HCT116 (cell line): ENCODE measurements around the gene KAZN. TPM values are rescaled to one million over a fixed set of nuclear protein-coding genes. Genes with fewer than 3 reads are reported as not detected.

Experiments
- ATAC-seq: fragments of 200-7000 bp; cut with Tn5 transposase; 2 replicates; pipeline ENCODE4 v1.9.1; 2020; ENCODE audit warnings: mild to moderate bottlenecking, moderate library complexity
- BruUV-seq: library from RNA; stranded (reverse); fragments of 400-500 nt; replicated peaks from 2 replicates; lab custom pipeline; 2021; lab: Mats Ljungman, UMichigan
- CTCF ChIA-PET: fragments of 300-600 bp; sonication (Branson Sonifier 250); formaldehyde crosslinking; loops from one replicate; lab custom pipeline; 2021; ENCODE audit warnings: antibody characterized with exemption; lab: Charles Lee
- POLR2A ChIA-PET: fragments of 300-600, 350-600 bp; sonication (Branson Sonifier 250); formaldehyde crosslinking; loops from one replicate; lab custom pipeline; 2021; ENCODE audit warnings: antibody characterized with exemption; lab: Charles Lee
- RAD21 ChIA-PET, 2 experiments: fragments of 300-600 bp; sonication (Branson Sonifier 250); formaldehyde crosslinking; loops; one replicate each; lab custom pipeline; 2023; ENCODE audit warnings: low total read pairs in 2 of 2; ENCODE audit not compliant: uncharacterized antibody in 2 of 2, unreplicated experiment in 2 of 2, low non-redundant PET in 1 of 2; lab: Charles Lee
- DNase-seq: peaks from one replicate; pipeline ENCODE4 v3.0.0-alpha.2; 2010; ENCODE audit warnings: low read depth, low spot score
- H2AFZ ChIP-seq: fragments of 200-600 bp; shearing (Covaris generic), sonication (generic); 2 replicates; pipeline ENCODE4 v1.6.1; 2017; ENCODE audit warnings: low read depth, mixed run types, mixed read lengths, antibody characterized with exemption, low read length; ENCODE audit not compliant: poor library complexity, severe bottlenecking
- H3K27ac ChIP-seq: 2 replicates; pipeline ENCODE4 v1.5.1; 2012; ENCODE audit warnings: low read depth, low read length
- H3K27me3 ChIP-seq: fragments of 200-600 bp; sonication (generic); 2 replicates; pipeline ENCODE4 v1.6.1; 2016; ENCODE audit warnings: mixed run types, low read length, mixed read lengths; ENCODE audit not compliant: insufficient read depth
- H3K36me3 ChIP-seq, 2 experiments: fragments of 200-500 bp in 1 of 2; fragments of 200-600 bp in 1 of 2; sonication (Bioruptor generic) in 1 of 2; sonication (generic) in 1 of 2; 2 replicates each; pipeline versions ENCODE4 v1.5.1 to v1.6.1; 2014 to 2016; ENCODE audit warnings: low read length in 2 of 2, inconsistent platforms in 1 of 2, mixed read lengths in 1 of 2, mixed run types in 1 of 2; ENCODE audit not compliant: insufficient read depth in 2 of 2, control insufficient read depth in 1 of 2
- H3K4me1 ChIP-seq, 2 experiments: fragments of 200-600 bp in 1 of 2; sonication (generic) in 1 of 2; 2 replicates each; pipeline versions ENCODE4 v1.5.1 to v1.6.1; 2012 to 2017; ENCODE audit warnings: low read length in 2 of 2, inconsistent platforms in 1 of 2, mild to moderate bottlenecking in 1 of 2, mixed read lengths in 1 of 2, mixed run types in 1 of 2, moderate library complexity in 1 of 2; ENCODE audit not compliant: insufficient read depth in 2 of 2, control insufficient read depth in 1 of 2
- H3K4me2 ChIP-seq: fragments of 200-600 bp; sonication (generic); 2 replicates; pipeline ENCODE4 v1.6.1; 2017; ENCODE audit warnings: mixed run types, low read length, mixed read lengths
- H3K4me3 ChIP-seq, 2 experiments: fragments of 200-600 bp in 1 of 2; sonication (generic) in 1 of 2; replicated peaks in 1 of 2; 2 replicates each; pipeline ENCODE4 v1.5.1; 2011 to 2016; ENCODE audit warnings: low read length in 2 of 2, control low read depth in 1 of 2, low read depth in 1 of 2, mild to moderate bottlenecking in 1 of 2, mixed read lengths in 1 of 2, mixed run types in 1 of 2
- H3K79me2 ChIP-seq: fragments of 200-600 bp; sonication (generic); 2 replicates; pipeline ENCODE4 v1.6.1; 2017; ENCODE audit warnings: mild to moderate bottlenecking, mixed run types, low read length, moderate library complexity, mixed read lengths; ENCODE audit not compliant: insufficient read depth
- H3K9ac ChIP-seq: fragments of 200-600 bp; sonication (generic); 2 replicates; pipeline ENCODE4 v1.6.1; 2016; ENCODE audit warnings: low read length, mixed read lengths
- H3K9me2 ChIP-seq: fragments of 200-600 bp; sonication (generic), shearing (Covaris generic); 2 replicates; pipeline ENCODE4 v1.6.1; 2017; ENCODE audit warnings: mixed run types, mild to moderate bottlenecking, moderate library complexity; ENCODE audit not compliant: insufficient read depth
- H3K9me3 ChIP-seq, 2 experiments: fragments of 200-500 bp in 1 of 2; fragments of 200-600 bp in 1 of 2; sonication (Bioruptor generic) in 1 of 2; sonication (generic) in 1 of 2; 2 replicates each; pipeline ENCODE4 v1.6.1; 2014 to 2017; ENCODE audit warnings: low read length in 2 of 2, mixed read lengths in 2 of 2, inconsistent platforms in 1 of 2, low read depth in 1 of 2, mild to moderate bottlenecking in 1 of 2, mixed run types in 1 of 2, moderate library complexity in 1 of 2; ENCODE audit not compliant: control insufficient read depth in 1 of 2, insufficient read depth in 1 of 2
- H4K20me1 ChIP-seq: fragments of 200-600 bp; sonication (generic), shearing (Covaris generic); 2 replicates; pipeline ENCODE4 v1.6.1; 2017; ENCODE audit warnings: mixed run types, mild to moderate bottlenecking, moderate library complexity; ENCODE audit not compliant: insufficient read depth
- ATF3 ChIP-seq: IDR thresholded peaks from 2 replicates; pipeline ENCODE4 v1.6.1; 2012
- CBX3 ChIP-seq: IDR thresholded peaks from 2 replicates; pipeline ENCODE4 v1.6.1; 2012; ENCODE audit warnings: low read depth
- EZH2 ChIP-seq: fragments of 200-600 bp; sonication (generic); IDR thresholded peaks from 2 replicates; pipeline ENCODE4 v1.6.1; 2017; ENCODE audit warnings: antibody characterized with exemption, mixed run types
- EZH2phosphoT487 ChIP-seq: fragments of 200-600 bp; IDR thresholded peaks from 2 replicates; pipeline ENCODE4 v1.6.1; 2018; ENCODE audit warnings: antibody characterized with exemption, borderline replicate concordance
- POLR2A ChIP-seq: IDR thresholded peaks from 2 replicates; pipeline ENCODE4 v1.7.0; 2011; ENCODE audit warnings: borderline replicate concordance; ENCODE audit not compliant: insufficient read depth, insufficient read length; ENCODE audit errors: extremely low read depth
- POLR2AphosphoS5 ChIP-seq: IDR thresholded peaks from 2 replicates; pipeline ENCODE4 v1.6.1; 2011; ENCODE audit warnings: mild to moderate bottlenecking, low read depth, low read length, moderate library complexity
- RAD21 ChIP-seq: IDR thresholded peaks from 2 replicates; pipeline ENCODE4 v1.6.1; 2012; ENCODE audit warnings: low read depth, mild to moderate bottlenecking
- REST ChIP-seq: IDR thresholded peaks from 2 replicates; pipeline ENCODE4 v1.6.1; 2012; ENCODE audit warnings: low read depth
- SIN3A ChIP-seq: IDR thresholded peaks from 2 replicates; pipeline ENCODE4 v1.6.1; 2012; ENCODE audit warnings: low read depth
- SRF ChIP-seq: IDR thresholded peaks from 2 replicates; pipeline ENCODE4 v1.6.1; 2012; ENCODE audit warnings: low read depth
- TCF7L2 ChIP-seq: IDR thresholded peaks from 2 replicates; pipeline ENCODE4 v1.7.0; 2011; ENCODE audit warnings: borderline replicate concordance, inconsistent platforms; ENCODE audit not compliant: insufficient read depth, insufficient read length; ENCODE audit errors: extremely low read depth
- YY1 ChIP-seq: IDR thresholded peaks from 2 replicates; pipeline ENCODE4 v1.6.1; 2011; ENCODE audit warnings: low read length, low read depth, moderate library complexity, mild to moderate bottlenecking; ENCODE audit not compliant: insufficient replicate concordance; ENCODE audit errors: extremely low read depth
- ZFX ChIP-seq: fragments of 450-650 bp; IDR thresholded peaks from 2 replicates; pipeline ENCODE4 v1.6.1; 2017
- ZNF274 ChIP-seq: fragments of 200-500 bp; sonication (Bioruptor generic); IDR thresholded peaks from 2 replicates; pipeline ENCODE4 v1.6.1; 2014; ENCODE audit warnings: mild to moderate bottlenecking, low read depth, low read length, inconsistent platforms
- intact Hi-C: fragments of 100-400 bp; cut with micrococcal nuclease; formaldehyde crosslinking; loops from 2 replicates; pipeline ENCODE4 v1.10.0; 2022
- total RNA-seq: library from RNA; stranded (reverse); gene quantifications from one replicate; pipeline ENCODE4 v1.2.1, GENCODE V29; 2021; ENCODE audit not compliant: unreplicated experiment
- TF ChIP-seq, protein P1 (sequence below): IDR thresholded peaks from 2 replicates; pipeline ENCODE4 v1.6.1; 2011; ENCODE audit warnings: mild to moderate bottlenecking, low read length, moderate library complexity; ENCODE audit not compliant: insufficient replicate concordance; ENCODE audit errors: extremely low read depth
- TF ChIP-seq, protein P2 (sequence below), 3 experiments: fragments of 200-600 bp in 1 of 3; sonication (generic) in 1 of 3; IDR thresholded peaks in 2 of 3; conservative IDR thresholded peaks in 1 of 3; 2 replicates each; pipeline ENCODE4 v1.5.1; 2012 to 2017; ENCODE audit warnings: low read depth in 2 of 3, low read length in 2 of 3, antibody characterized with exemption in 1 of 3, borderline replicate concordance in 1 of 3, control low read depth in 1 of 3, mild to moderate bottlenecking in 1 of 3, mixed read lengths in 1 of 3, mixed run types in 1 of 3, moderate library complexity in 1 of 3; ENCODE audit not compliant: insufficient read depth in 1 of 3

KAZN gene
- total RNA-seq, 1 experiment from 2014 or later: 13.4 TPM

DNA sequence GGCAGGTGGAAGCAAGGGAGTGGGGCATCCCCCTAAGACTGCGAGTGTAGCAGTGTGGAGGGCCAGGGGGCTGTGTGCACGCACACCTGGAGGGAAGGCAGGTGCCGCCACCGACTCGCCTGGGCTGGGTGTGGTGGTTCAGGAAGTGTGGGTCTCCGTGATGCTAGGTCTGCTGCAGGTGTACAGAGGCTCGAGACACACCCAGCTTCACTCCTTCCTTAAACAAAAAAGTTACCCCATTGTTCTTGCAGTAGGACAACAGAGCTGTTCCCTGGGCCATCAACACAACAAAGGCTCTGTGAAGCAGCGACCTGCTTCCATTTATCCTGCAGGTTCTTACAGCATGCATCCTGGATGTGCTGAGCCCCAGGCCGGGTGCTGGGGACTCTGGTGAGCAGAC, 454.7 kb downstream of the KAZN start:
- Histone ChIP-seq H3K9ac (no peak overlapping the region), H3K27me3 (no peaks in the 10 kb centered on the region), H3K4me3 (no peak overlapping the region), H3K9me2 (no peaks in the 10 kb centered on the region), H3K79me2 (no peaks in the 10 kb centered on the region), H3K9me3 (no peaks in the 10 kb centered on the region), H3K4me2 (no peak overlapping the region), H3K36me3 (no peaks in the 10 kb centered on the region), H2AFZ (no peak overlapping the region), H4K20me1 (no peaks in the 10 kb centered on the region), H3K4me1 (no peaks in the 10 kb centered on the region), H3K27ac (no peak overlapping the region)
- DNase-seq: no peak
- ChIA-PET POLR2A (no interaction called here), CTCF (interaction anchor here (1.1 kb wide), 1 partner anchor 25 kb away, joined by 3 read pairs; no protein-coding TSS in a partner anchor), RAD21 (no interaction called here)
- intact Hi-C loops: no loop called here
- ATAC-seq: no peak
- no TSS peak for BruUV-seq
- TF ChIP-seq CBX3 (no peak), SRF (no peak), REST (no peak), YY1 (no peak), TCF7L2 (no peak), EZH2 (no peak), ZFX (no peak), RAD21 (no peak), ATF3 (no peak), POLR2A (no peak), EZH2phosphoT487 (no peak), SIN3A (no peak), ZNF274 (no peak), POLR2AphosphoS5 (no peak)
- TF ChIP-seq, protein P1, sequence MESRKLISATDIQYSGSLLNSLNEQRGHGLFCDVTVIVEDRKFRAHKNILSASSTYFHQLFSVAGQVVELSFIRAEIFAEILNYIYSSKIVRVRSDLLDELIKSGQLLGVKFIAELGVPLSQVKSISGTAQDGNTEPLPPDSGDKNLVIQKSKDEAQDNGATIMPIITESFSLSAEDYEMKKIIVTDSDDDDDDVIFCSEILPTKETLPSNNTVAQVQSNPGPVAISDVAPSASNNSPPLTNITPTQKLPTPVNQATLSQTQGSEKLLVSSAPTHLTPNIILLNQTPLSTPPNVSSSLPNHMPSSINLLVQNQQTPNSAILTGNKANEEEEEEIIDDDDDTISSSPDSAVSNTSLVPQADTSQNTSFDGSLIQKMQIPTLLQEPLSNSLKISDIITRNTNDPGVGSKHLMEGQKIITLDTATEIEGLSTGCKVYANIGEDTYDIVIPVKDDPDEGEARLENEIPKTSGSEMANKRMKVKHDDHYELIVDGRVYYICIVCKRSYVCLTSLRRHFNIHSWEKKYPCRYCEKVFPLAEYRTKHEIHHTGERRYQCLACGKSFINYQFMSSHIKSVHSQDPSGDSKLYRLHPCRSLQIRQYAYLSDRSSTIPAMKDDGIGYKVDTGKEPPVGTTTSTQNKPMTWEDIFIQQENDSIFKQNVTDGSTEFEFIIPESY: no peak
- TF ChIP-seq, protein P2, sequence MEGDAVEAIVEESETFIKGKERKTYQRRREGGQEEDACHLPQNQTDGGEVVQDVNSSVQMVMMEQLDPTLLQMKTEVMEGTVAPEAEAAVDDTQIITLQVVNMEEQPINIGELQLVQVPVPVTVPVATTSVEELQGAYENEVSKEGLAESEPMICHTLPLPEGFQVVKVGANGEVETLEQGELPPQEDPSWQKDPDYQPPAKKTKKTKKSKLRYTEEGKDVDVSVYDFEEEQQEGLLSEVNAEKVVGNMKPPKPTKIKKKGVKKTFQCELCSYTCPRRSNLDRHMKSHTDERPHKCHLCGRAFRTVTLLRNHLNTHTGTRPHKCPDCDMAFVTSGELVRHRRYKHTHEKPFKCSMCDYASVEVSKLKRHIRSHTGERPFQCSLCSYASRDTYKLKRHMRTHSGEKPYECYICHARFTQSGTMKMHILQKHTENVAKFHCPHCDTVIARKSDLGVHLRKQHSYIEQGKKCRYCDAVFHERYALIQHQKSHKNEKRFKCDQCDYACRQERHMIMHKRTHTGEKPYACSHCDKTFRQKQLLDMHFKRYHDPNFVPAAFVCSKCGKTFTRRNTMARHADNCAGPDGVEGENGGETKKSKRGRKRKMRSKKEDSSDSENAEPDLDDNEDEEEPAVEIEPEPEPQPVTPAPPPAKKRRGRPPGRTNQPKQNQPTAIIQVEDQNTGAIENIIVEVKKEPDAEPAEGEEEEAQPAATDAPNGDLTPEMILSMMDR (IDR thresholded peaks at IDR 0.05 in 2 of 3, conservative IDR thresholded peaks at IDR 0.05 in 1 of 3; ENCODE audit: borderline replicate concordance in 1 of 3, insufficient read depth in 1 of 3, low read depth in 2 of 3, low read length in 2 of 3): no peak
